ENCODE results near the gene ZNF502. TPM values are rescaled to one million over a fixed set of nuclear protein-coding genes. Genes with fewer than 3 reads are reported as not detected.
A peak's percentile ranks its signal among the peaks of the same experiment; 100 is the strongest.
"Not testable (repeated sequence)": the region's sequence is repeated elsewhere in the genome, so short reads cannot be mapped to it uniquely, and the experiment has no call there.

The ZNF502 gene
- polyA plus RNA-seq, result 1 to 10 TPM; 3.3 to 3.6 (median 3.6) TPM

- peaks cover 25 to 46% (median 35%) of the 10 kb centered on the region in 6 donors for H3K9me3 Mint-ChIP-seq
- DNase-seq, result peak; percentile 65 to 73 (median 71)
- peaks cover 17% of the 10 kb centered on the region in 2 donors for H3K4me1 Mint-ChIP-seq
- H3K27me3 Mint-ChIP-seq (ENCODE audit: low read depth in 3 of 3), result peaks cover 3 to 7% (median 6%) of the 10 kb centered on the region in 3 donors
- peak within 1 kb of the TSS; percentile 88 to 95 (median 95) for H3K4me3 Mint-ChIP-seq
- H3K27ac Mint-ChIP-seq, result peak within 1 kb of the TSS; percentile 62 to 90 (median 78)
- H3K36me3 Mint-ChIP-seq, result peaks cover 14 to 44% (median 44%) of the 10 kb centered on the region in 3 donors
These were observed at the start of gene ZNF502 for GRCh38 chr3:44712455-44713075. ZNF502 (plus strand) TSS chr3:44712660; CDS start chr3:44720262, 7,602 bp downstream.

GRCh38 chr3:44665173-44665572, 47.3 kb upstream of the ZNF502 start:
- Mint-ChIP-seq H3K27me3 (ENCODE audit: low read depth in 3 of 3) (no peaks in the 10 kb centered on the region), H3K27ac (no peak overlapping the region), H3K9me3 (peaks cover 0 to 9% (median 4%) of the 10 kb centered on the region in 6 donors), H3K4me3 (no peak overlapping the region), H3K36me3 (peaks cover 11 to 36% (median 26%) of the 10 kb centered on the region in 3 donors), H3K4me1 (no peaks in the 10 kb centered on the region)
- DNase-seq, result no peak

- H3K9me3 Mint-ChIP-seq, result peaks cover 0 to 9% (median 0%) of the 10 kb centered on the region in 6 donors
- no peak for DNase-seq
- H3K27me3 Mint-ChIP-seq (ENCODE audit: low read depth in 3 of 3), result no peaks in the 10 kb centered on the region
- no peaks in the 10 kb centered on the region for H3K4me1 Mint-ChIP-seq
- H3K36me3 Mint-ChIP-seq, result peaks cover 4 to 24% (median 16%) of the 10 kb centered on the region in 3 donors
- no peak overlapping the region for H3K4me3 Mint-ChIP-seq
- no peak overlapping the region for H3K27ac Mint-ChIP-seq
These were observed 46.1 kb upstream of the ZNF502 start for GRCh38 chr3:44666346-44666745.

GRCh38 chr3:44669760-44670159, 42.7 kb upstream of the ZNF502 start:
- H3K9me3 Mint-ChIP-seq, result peaks cover 0 to 9% (median 5%) of the 10 kb centered on the region in 6 donors
- no peak overlapping the region for H3K4me3 Mint-ChIP-seq
- no peaks in the 10 kb centered on the region for H3K4me1 Mint-ChIP-seq
- DNase-seq, result no peak
- H3K27me3 Mint-ChIP-seq (ENCODE audit: low read depth in 3 of 3), result no peaks in the 10 kb centered on the region
- peaks cover 0 to 16% (median 12%) of the 10 kb centered on the region in 3 donors for H3K36me3 Mint-ChIP-seq
- no peak overlapping the region for H3K27ac Mint-ChIP-seq

- not testable (repeated sequence) for DNase-seq; H3K27me3 Mint-ChIP-seq (ENCODE audit: low read depth in 3 of 3); H3K27ac Mint-ChIP-seq; H3K4me3 Mint-ChIP-seq; H3K4me1 Mint-ChIP-seq
- H3K9me3 Mint-ChIP-seq, result peaks cover 0 to 11% (median 4%) of the 10 kb centered on the region in 6 donors
- peaks cover 0 to 14% (median 3%) of the 10 kb centered on the region in 3 donors for H3K36me3 Mint-ChIP-seq
These were observed 39.0 kb upstream of the ZNF502 start for GRCh38 chr3:44673466-44673865.

GRCh38 chr3:44674211-44674610, 38.2 kb upstream of the ZNF502 start:
- peaks cover 0 to 14% (median 3%) of the 10 kb centered on the region in 3 donors for H3K36me3 Mint-ChIP-seq
- no peaks in the 10 kb centered on the region for H3K4me1 Mint-ChIP-seq
- H3K27ac Mint-ChIP-seq, result no peak overlapping the region
- H3K4me3 Mint-ChIP-seq, result no peak overlapping the region
- no peak for DNase-seq
- H3K27me3 Mint-ChIP-seq (ENCODE audit: low read depth in 3 of 3), result peaks cover 0 to 3% (median 1%) of the 10 kb centered on the region in 3 donors
- H3K9me3 Mint-ChIP-seq, result peaks cover 0 to 11% (median 3%) of the 10 kb centered on the region in 6 donors

- peaks cover 0 to 3% (median 1%) of the 10 kb centered on the region in 3 donors for H3K27me3 Mint-ChIP-seq (ENCODE audit: low read depth in 3 of 3)
These were observed 33.9 kb upstream of the ZNF502 start for GRCh38 chr3:44678480-44679116.

GRCh38 chr3:44680921-44681455, 31.5 kb upstream of the ZNF502 start:
- Mint-ChIP-seq H3K4me1 (peaks cover 19 to 20% of the 10 kb centered on the region in 2 donors), H3K9me3 (peaks cover 0 to 19% (median 10%) of the 10 kb centered on the region in 6 donors), H3K27ac (no peak overlapping the region), H3K4me3 (no peak overlapping the region), H3K27me3 (ENCODE audit: low read depth in 3 of 3) (peaks cover 2 to 3% (median 3%) of the 10 kb centered on the region in 3 donors), H3K36me3 (peaks cover 9 to 33% (median 30%) of the 10 kb centered on the region in 3 donors)
- DNase-seq, result no peak

More at GRCh38 chr3:44678480-44679116, 33.9 kb upstream of the ZNF502 start:
- no peak for DNase-seq
- Mint-ChIP-seq H3K4me1 (no peaks in the 10 kb centered on the region), H3K9me3 (peaks cover 0 to 22% (median 9%) of the 10 kb centered on the region in 6 donors), H3K4me3 (no peak overlapping the region), H3K27ac (no peak overlapping the region), H3K36me3 (peaks cover 6 to 33% (median 18%) of the 10 kb centered on the region in 3 donors)

- DNase-seq, result no peak
- H3K9me3 Mint-ChIP-seq, result peaks cover 2 to 22% (median 11%) of the 10 kb centered on the region in 6 donors
- H3K27ac Mint-ChIP-seq, result no peak overlapping the region
- H3K4me3 Mint-ChIP-seq, result no peak overlapping the region
- H3K36me3 Mint-ChIP-seq, result peaks cover 9 to 30% (median 29%) of the 10 kb centered on the region in 3 donors
- H3K4me1 Mint-ChIP-seq, result peaks cover 20 to 25% of the 10 kb centered on the region in 2 donors
- H3K27me3 Mint-ChIP-seq (ENCODE audit: low read depth in 3 of 3), result peaks cover 2 to 8% (median 3%) of the 10 kb centered on the region in 3 donors
These were observed 30.1 kb upstream of the ZNF502 start for GRCh38 chr3:44682182-44682896.

- peaks cover 2 to 27% (median 16%) of the 10 kb centered on the region in 6 donors for H3K9me3 Mint-ChIP-seq
- H3K4me3 Mint-ChIP-seq, result peak overlapping the region; percentile 81 to 91 (median 86)
- peaks cover 9 to 30% (median 29%) of the 10 kb centered on the region in 3 donors for H3K36me3 Mint-ChIP-seq
These were observed 27.2 kb upstream of the ZNF502 start for GRCh38 chr3:44685128-44685800.

GRCh38 chr3:44687898-44688297, 24.6 kb upstream of the ZNF502 start:
- H3K36me3 Mint-ChIP-seq, result peaks cover 3 to 19% (median 13%) of the 10 kb centered on the region in 3 donors
- H3K27ac Mint-ChIP-seq, result no peak overlapping the region
- no peak overlapping the region for H3K4me3 Mint-ChIP-seq

More at GRCh38 chr3:44685128-44685800, 27.2 kb upstream of the ZNF502 start:
- DNase-seq, result peak; percentile 68 to 77 (median 77)
- Mint-ChIP-seq H3K4me1 (peaks cover 20 to 25% of the 10 kb centered on the region in 2 donors), H3K27ac (peak overlapping the region; percentile 71 to 96 (median 77)), H3K27me3 (ENCODE audit: low read depth in 3 of 3) (peaks cover 5 to 13% (median 8%) of the 10 kb centered on the region in 3 donors)

GRCh38 chr3:44721231-44722102, 9.0 kb downstream of the ZNF502 start:
- no peak overlapping the region for H3K27ac Mint-ChIP-seq
- peaks cover 60 to 68% (median 64%) of the 10 kb centered on the region in 3 donors for H3K36me3 Mint-ChIP-seq
- H3K4me1 Mint-ChIP-seq, result no peaks in the 10 kb centered on the region
- no peak for DNase-seq
- no peak overlapping the region for H3K4me3 Mint-ChIP-seq
- peaks cover 5% of the 10 kb centered on the region in 3 donors for H3K27me3 Mint-ChIP-seq (ENCODE audit: low read depth in 3 of 3)
- peaks cover 55 to 96% (median 89%) of the 10 kb centered on the region in 6 donors for H3K9me3 Mint-ChIP-seq

More at GRCh38 chr3:44687898-44688297, 24.6 kb upstream of the ZNF502 start:
- Mint-ChIP-seq H3K9me3 (peaks cover 2 to 19% (median 12%) of the 10 kb centered on the region in 6 donors), H3K4me1 (peaks cover 20 to 25% of the 10 kb centered on the region in 2 donors), H3K27me3 (ENCODE audit: low read depth in 3 of 3) (peaks cover 8 to 17% (median 13%) of the 10 kb centered on the region in 3 donors)
- DNase-seq, result no peak

Data from immature natural killer cell (primary cell).